Kidney (tissue), 14 donors: ENCODE measurements around the gene NRXN3. TPM values are rescaled to one million over a fixed set of nuclear protein-coding genes. Genes with fewer than 3 reads are reported as not detected.

Experiments
- DNase-seq, 5 donors: peaks; one replicate each; pipeline ENCODE4 v3.0.0-alpha.2; 2013 to 2020
- FAIRE-seq: peaks from 2 replicates; lab custom pipeline; 2012; peaks lifted over from hg19 to GRCh38; lab: Jason Lieb, UNC
- H3K27ac ChIP-seq, 2 donors: one replicate each; pipeline ENCODE4 v1.7.0; 2013; ENCODE audit warnings: low read depth in 2 of 2, low read length in 2 of 2, inconsistent platforms in 1 of 2
- H3K27me3 ChIP-seq: one replicate; pipeline ENCODE4 v1.7.1; 2013; ENCODE audit warnings: low read length, inconsistent platforms; ENCODE audit not compliant: control insufficient read depth, insufficient read depth
- H3K36me3 ChIP-seq, 3 donors: one replicate each; pipeline versions ENCODE4 v1.7.0 to v1.7.1; 2013; ENCODE audit warnings: low read length in 3 of 3, control low read depth in 1 of 3, inconsistent platforms in 1 of 3; ENCODE audit not compliant: insufficient read depth in 3 of 3, control insufficient read depth in 2 of 3
- H3K4me1 ChIP-seq, 3 donors: one replicate each; pipeline versions ENCODE4 v1.7.0 to v1.7.1; 2013; ENCODE audit warnings: low read length in 3 of 3, inconsistent platforms in 1 of 3, low read depth in 1 of 3; ENCODE audit not compliant: control insufficient read depth in 2 of 3, insufficient read depth in 2 of 3
- H3K4me3 ChIP-seq, 3 donors: one replicate each; pipeline versions ENCODE4 v1.7.0 to v1.8.1; 2013; ENCODE audit warnings: low read length in 3 of 3, control low read depth in 1 of 3, inconsistent platforms in 1 of 3
- H3K9ac ChIP-seq, 3 donors: one replicate each; pipeline versions ENCODE4 v1.7.0 to v1.7.1; 2013; ENCODE audit warnings: low read length in 3 of 3, control low read depth in 1 of 3, inconsistent platforms in 1 of 3
- H3K9me3 ChIP-seq, 3 donors: one replicate each; pipeline versions ENCODE4 v1.7.0 to v1.7.1; 2013; ENCODE audit warnings: low read length in 3 of 3, control low read depth in 1 of 3, inconsistent platforms in 1 of 3; ENCODE audit not compliant: control insufficient read depth in 2 of 3, insufficient read depth in 1 of 3
- CTCF ChIP-seq: IDR thresholded peaks from 3 replicates; pipeline ENCODE4 v1.5.1; 2012; ENCODE audit warnings: mild to moderate bottlenecking, moderate library complexity, borderline replicate concordance; ENCODE audit not compliant: insufficient read depth; ENCODE audit errors: extremely low read depth
- intact Hi-C: fragments of 100-400 bp; cut with DNase I; formaldehyde crosslinking; loops from one replicate; pipeline ENCODE4 v1.11.1; 2022
- polyA plus RNA-seq: library from polyadenylated mRNA; stranded (reverse); fragments of 350-450 nt; fragmentation: Illumina TruSeq; extraction: RNeasy Lipid Tissue Mini Kit (QIAGEN cat#74804); gene quantifications from one replicate; pipeline ENCODE4 v1.2.3, GENCODE V29; 2014; ENCODE audit warnings: low read depth, low replicate concordance; ENCODE audit not compliant: insufficient read depth
- total RNA-seq: library from RNA; stranded (reverse); fragmentation: NEBNext Ultra II Directional; extraction: Animal tissue kit (Norgen Biotek cat#: 25700); gene quantifications from one replicate; pipeline ENCODE4 v1.2.1, GENCODE V29; 2021
- donor health status: control.
- donor health status: control.
- donor health status: control.
- donor health status: control.
- donor health status: control.
- donor health status: DM: yes; HTN: yes; CAD: no.
- donor health status: Normal renal cell carcinoma (clear cell type).

The NRXN3 gene
- total and polyA plus RNA-seq, 2 donors from 2014 or later = 1.5 to 2.4 TPM

- Histone ChIP-seq H3K27me3 (no peaks in the 10 kb centered on the region), H3K9ac (no peak overlapping the region), H3K4me1 (no peaks in the 10 kb centered on the region), H3K27ac (no peak overlapping the region), H3K36me3 (no peaks in the 10 kb centered on the region), H3K4me3 (no peak overlapping the region), H3K9me3 (no peaks in the 10 kb centered on the region)
- DNase-seq = peak in 1 of 5 donors; percentile 31
- intact Hi-C loops = no loop called here
- no peak for TF ChIP-seq CTCF
- no peak for FAIRE-seq
Measured at GRCh38 chr14:78714711-78715110, 544.5 kb downstream of the NRXN3 start.

DNA sequence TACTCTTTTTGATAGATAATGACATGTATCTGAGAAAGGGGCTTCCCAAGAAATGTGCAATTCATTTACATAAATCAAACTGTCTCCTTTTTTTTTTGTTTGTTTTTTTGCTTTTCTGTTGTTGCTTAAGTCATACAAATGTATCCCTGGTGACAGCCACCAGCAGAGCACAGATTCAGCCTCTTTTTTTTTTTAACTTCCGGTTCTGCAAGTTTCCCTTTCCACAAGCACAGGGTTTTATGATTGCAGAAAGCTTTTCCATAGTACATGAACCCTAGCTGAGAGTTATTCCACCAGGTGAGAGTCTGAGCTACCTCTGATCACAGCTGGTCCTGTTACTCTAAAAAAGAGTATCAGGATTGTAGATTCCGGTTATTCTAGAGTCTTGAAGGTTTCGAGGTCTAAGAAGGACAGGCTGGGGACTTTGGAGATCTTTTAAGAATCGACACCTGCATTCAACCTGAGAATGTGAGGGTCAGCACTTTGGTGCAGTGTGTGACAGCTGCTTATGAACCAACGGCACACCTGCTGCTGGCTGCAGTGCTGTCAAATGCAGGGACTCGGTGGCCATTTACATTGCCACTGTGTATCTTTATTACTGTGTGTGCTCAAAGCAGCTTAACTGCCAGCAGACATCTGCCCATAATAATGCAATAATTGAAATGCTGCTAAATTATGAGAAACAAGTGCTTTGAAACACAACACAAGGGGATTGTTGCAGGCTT is 551.7 kb downstream of the NRXN3 start:
- H3K36me3 ChIP-seq = no peaks in the 10 kb centered on the region
- H3K27me3 ChIP-seq = no peaks in the 10 kb centered on the region
- no peak for TF ChIP-seq CTCF
- H3K9ac ChIP-seq = no peak overlapping the region
- H3K9me3 ChIP-seq = no peaks in the 10 kb centered on the region
- intact Hi-C loops = no loop called here
- DNase-seq (no peak), FAIRE-seq (no peak)
- no peak overlapping the region for H3K4me3 ChIP-seq
- H3K27ac ChIP-seq = no peak overlapping the region
- no peaks in the 10 kb centered on the region for H3K4me1 ChIP-seq

DNA sequence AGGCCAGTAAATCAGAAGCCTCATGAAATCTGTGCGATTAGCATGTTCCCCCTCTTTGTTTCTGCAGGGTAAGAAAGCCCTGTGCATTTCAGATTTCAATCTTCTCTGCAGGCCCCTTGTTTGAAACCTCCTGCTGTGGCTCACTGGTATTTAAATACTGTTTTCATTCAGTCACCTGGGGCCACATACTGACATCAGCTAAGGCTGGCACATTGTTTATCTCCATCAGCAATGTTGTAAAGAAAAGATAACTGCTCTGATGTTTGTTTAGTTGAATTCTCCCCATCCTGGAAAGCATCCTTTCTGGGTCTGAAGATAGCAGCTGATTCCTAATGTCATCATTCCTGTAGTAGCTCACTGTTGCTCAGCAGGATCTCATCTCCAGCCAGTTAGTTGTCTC is 554.9 kb downstream of the NRXN3 start:
- Histone ChIP-seq H3K9me3 (no peaks in the 10 kb centered on the region), H3K36me3 (no peaks in the 10 kb centered on the region), H3K4me1 (no peaks in the 10 kb centered on the region), H3K27me3 (no peaks in the 10 kb centered on the region), H3K4me3 (no peak overlapping the region), H3K9ac (no peak overlapping the region), H3K27ac (no peak overlapping the region)
- intact Hi-C loops = no loop called here
- no peak for DNase-seq
- TF ChIP-seq CTCF = no peak
- no peak for FAIRE-seq
